Activated CD8-positive, alpha-beta T cell treated with anti-CD3 and anti-CD28 coated beads for 36 hours (primary cell): ENCODE data around the gene GBF1. TPM values are rescaled to one million over a fixed set of nuclear protein-coding genes. Genes with fewer than 3 reads are reported as not detected.
"Not testable (repeated sequence)": the region's sequence is repeated elsewhere in the genome, so short reads cannot be mapped to it uniquely, and the experiment has no call there.

Experiments used
- ATAC-seq: fragments of 200-7000 bp; cut with Tn5 transposase; one replicate; pipeline ENCODE4 v1.10.0; 2021; ENCODE audit warnings: mild to moderate bottlenecking, moderate library complexity
- CTCF ChIA-PET: fragments of 350-600 bp; sonication (Branson Sonifier 250); formaldehyde crosslinking; loops from one replicate; lab custom pipeline; 2021; ENCODE audit warnings: antibody characterized with exemption; lab: Charles Lee
- POLR2A ChIA-PET: fragments of 350-600 bp; sonication (Branson Sonifier 250); formaldehyde crosslinking; loops from one replicate; lab custom pipeline; 2021; ENCODE audit warnings: antibody characterized with exemption; lab: Charles Lee
- DNase-seq: peaks from one replicate; pipeline ENCODE4 v3.0.0-alpha.2; 2020
- H3K27ac Mint-ChIP-seq: one replicate; pipeline ENCODE4 v1.8.0; 2021; ENCODE audit warnings: mild to moderate bottlenecking, mixed read lengths
- H3K27me3 Mint-ChIP-seq: one replicate; pipeline ENCODE4 v1.8.0; 2021; ENCODE audit warnings: mixed read lengths
- H3K36me3 Mint-ChIP-seq: one replicate; pipeline ENCODE4 v1.8.0; 2021; ENCODE audit warnings: low read depth, mixed read lengths
- H3K4me1 Mint-ChIP-seq: one replicate; pipeline ENCODE4 v1.8.0; 2021; ENCODE audit warnings: low read depth, mixed read lengths
- H3K4me3 Mint-ChIP-seq: one replicate; pipeline ENCODE4 v1.8.0; 2021; ENCODE audit warnings: mild to moderate bottlenecking, moderate library complexity, mixed read lengths
- H3K9me3 Mint-ChIP-seq: one replicate; pipeline ENCODE4 v1.8.0; 2021; ENCODE audit warnings: mixed read lengths
- intact Hi-C: fragments of 100-400 bp; cut with micrococcal nuclease; formaldehyde crosslinking; loops from one replicate; pipeline ENCODE4 v1.10.0; 2022
- total RNA-seq, 2 experiments: library from RNA; stranded (reverse); gene quantifications; one replicate each; pipeline ENCODE4 v1.2.3, GENCODE V29; 2021
- TF ChIP-seq, protein P1 (sequence below): fragments of 200-600 bp; IDR thresholded peaks from one replicate; pipeline ENCODE4 v1.8.0; 2022; ENCODE audit warnings: antibody characterized with exemption, mild to moderate bottlenecking

Gene GBF1
- total RNA-seq, 2 experiments from 2014 or later: 25.4 to 28.2 TPM

DNA sequence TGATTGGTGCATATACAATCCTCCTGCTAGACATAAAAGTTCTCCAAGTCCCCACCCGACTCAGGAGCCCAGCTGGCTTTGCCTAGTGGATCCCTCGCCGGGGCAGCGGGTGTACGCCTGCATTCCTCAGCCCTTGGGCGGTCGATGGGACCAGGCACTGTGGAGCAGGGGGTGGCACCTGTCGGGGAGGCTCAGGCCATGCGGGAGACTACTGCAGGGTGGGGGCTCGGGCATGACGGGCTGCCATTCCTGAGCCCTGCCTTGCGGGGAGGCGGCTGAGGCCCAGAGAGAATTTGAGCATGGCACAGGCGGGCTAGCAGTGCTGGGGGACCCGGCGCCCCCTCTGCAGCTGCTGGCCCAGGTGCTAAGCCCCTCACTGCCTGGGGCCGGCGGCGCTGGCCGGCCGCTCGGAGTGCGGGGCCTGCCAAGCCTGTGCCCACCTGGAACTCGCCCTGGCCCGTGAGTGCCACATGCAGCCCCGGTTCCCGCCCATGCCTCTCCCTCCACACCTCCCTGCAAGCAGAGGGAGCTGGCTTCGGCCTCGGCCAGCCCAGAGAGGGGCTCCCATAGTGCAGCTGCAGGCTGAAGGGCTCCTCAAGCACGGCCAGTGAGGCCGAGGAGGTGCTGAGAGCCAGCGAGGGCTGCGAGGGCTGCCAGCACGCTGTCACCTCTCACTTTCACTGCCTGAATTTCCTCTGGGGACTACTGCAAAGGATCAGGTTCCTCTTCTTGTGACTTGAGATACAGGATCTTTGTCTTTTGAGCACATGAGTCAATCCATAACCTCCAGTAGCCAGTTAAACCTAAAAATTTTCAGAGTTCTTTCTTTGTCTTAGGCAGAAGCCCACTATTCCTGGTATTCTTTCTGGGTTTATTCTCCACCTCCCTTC is 44.3 kb upstream of the GBF1 start:
- peaks cover 3% of the 10 kb centered on the region for H3K27me3 Mint-ChIP-seq
- H3K4me1 Mint-ChIP-seq: peaks cover 10% of the 10 kb centered on the region
- ChIA-PET CTCF (interaction anchor here (0.9 to 2.7 kb wide), 3 partner anchors 8 to 151 kb away, joined by 3 to 9 read pairs (median 7); no protein-coding TSS in a partner anchor), POLR2A (no interaction called here)
- ATAC-seq: no peak
- H3K9me3 Mint-ChIP-seq: peaks cover 9% of the 10 kb centered on the region
- DNase-seq: no peak
- H3K36me3 Mint-ChIP-seq: no peaks in the 10 kb centered on the region
- intact Hi-C loops: no loop called here
- TF ChIP-seq, protein P1, sequence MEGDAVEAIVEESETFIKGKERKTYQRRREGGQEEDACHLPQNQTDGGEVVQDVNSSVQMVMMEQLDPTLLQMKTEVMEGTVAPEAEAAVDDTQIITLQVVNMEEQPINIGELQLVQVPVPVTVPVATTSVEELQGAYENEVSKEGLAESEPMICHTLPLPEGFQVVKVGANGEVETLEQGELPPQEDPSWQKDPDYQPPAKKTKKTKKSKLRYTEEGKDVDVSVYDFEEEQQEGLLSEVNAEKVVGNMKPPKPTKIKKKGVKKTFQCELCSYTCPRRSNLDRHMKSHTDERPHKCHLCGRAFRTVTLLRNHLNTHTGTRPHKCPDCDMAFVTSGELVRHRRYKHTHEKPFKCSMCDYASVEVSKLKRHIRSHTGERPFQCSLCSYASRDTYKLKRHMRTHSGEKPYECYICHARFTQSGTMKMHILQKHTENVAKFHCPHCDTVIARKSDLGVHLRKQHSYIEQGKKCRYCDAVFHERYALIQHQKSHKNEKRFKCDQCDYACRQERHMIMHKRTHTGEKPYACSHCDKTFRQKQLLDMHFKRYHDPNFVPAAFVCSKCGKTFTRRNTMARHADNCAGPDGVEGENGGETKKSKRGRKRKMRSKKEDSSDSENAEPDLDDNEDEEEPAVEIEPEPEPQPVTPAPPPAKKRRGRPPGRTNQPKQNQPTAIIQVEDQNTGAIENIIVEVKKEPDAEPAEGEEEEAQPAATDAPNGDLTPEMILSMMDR: no peak
- no peak overlapping the region for H3K27ac Mint-ChIP-seq
- no peak overlapping the region for H3K4me3 Mint-ChIP-seq

DNA sequence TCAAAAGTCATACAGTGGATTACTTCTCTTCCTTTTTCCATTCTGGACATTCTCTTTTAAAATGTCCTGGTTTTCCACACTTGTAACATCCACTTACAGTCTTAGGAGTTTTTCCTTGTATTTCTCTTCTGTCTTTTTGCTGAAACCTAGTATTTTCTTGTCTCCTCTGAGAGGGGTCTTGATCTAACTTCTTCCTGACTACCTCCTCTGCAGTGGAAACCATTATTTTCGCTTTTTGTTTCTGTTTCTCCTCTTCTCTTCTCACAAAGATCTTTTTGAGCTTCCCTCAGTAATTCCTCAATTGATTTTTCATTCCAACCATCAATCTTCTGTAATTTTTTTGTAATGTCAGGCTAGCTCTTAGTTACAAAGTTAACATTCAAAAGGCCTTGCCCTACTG is 42.9 kb upstream of the GBF1 start:
- H3K4me3 Mint-ChIP-seq: no peak overlapping the region
- peaks cover 9% of the 10 kb centered on the region for H3K9me3 Mint-ChIP-seq
- ChIA-PET CTCF (interaction anchor here (0.6 kb wide), 1 partner anchor 303 kb away, joined by 4 read pairs; no protein-coding TSS in a partner anchor), POLR2A (no interaction called here)
- H3K27me3 Mint-ChIP-seq: peaks cover 3% of the 10 kb centered on the region
- ATAC-seq (no peak), DNase-seq (no peak)
- peak overlapping the region; percentile 2 for H3K27ac Mint-ChIP-seq
- TF ChIP-seq, protein P1: no peak
- no peaks in the 10 kb centered on the region for H3K36me3 Mint-ChIP-seq
- intact Hi-C loops: no loop called here
- H3K4me1 Mint-ChIP-seq: peaks cover 5% of the 10 kb centered on the region

DNA sequence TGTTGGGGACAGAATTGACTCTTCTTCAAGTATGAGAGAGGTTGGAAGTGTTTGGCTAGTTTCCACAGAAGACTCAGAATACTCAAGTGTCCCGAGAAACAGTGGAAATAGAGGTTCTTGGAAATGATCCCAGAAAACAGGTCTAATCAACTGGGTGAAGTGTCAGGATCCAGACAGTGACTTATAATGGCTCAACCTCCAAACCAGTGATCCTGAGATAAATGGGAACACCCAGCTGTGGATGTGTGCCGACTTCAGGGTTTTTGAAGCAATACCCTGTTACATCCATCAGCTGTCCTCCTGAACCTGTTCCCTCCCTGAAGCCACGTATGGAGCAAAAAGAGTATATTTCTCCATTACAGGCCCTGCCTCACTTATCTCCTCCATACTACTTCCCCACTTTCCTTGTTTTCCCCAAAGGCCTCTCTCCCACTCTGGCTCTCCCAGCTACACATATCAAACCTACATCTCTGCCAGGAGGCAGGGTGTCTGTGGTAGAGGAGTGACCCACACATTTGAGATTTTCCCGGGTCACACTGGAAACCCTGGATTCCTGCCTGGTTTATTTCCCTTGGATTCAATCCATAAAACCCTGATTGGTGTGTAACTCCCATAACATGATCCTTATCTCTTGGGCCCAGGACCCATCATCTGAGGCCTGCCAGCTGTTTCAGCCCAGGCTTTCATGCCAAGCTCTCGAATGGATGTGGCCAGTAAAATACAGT is 36.9 kb upstream of the GBF1 start:
- Mint-ChIP-seq H3K27me3 (no peaks in the 10 kb centered on the region), H3K4me1 (no peaks in the 10 kb centered on the region), H3K9me3 (peaks cover 9% of the 10 kb centered on the region), H3K36me3 (no peaks in the 10 kb centered on the region), H3K4me3 (no peak overlapping the region), H3K27ac (no peak overlapping the region)
- ATAC-seq (no peak), DNase-seq (no peak)
- CTCF ChIA-PET: interaction anchor here (0.7 to 2.6 kb wide), 4 partner anchors 8 to 22 kb away, joined by 3 to 14 read pairs (median 4); no protein-coding TSS in a partner anchor
- POLR2A ChIA-PET: interaction anchor here (1.0 kb wide), 1 partner anchor 43 kb away, joined by 3 read pairs; no protein-coding TSS in a partner anchor
- TF ChIP-seq, protein P1: no peak
- intact Hi-C loops: no loop called here

DNA sequence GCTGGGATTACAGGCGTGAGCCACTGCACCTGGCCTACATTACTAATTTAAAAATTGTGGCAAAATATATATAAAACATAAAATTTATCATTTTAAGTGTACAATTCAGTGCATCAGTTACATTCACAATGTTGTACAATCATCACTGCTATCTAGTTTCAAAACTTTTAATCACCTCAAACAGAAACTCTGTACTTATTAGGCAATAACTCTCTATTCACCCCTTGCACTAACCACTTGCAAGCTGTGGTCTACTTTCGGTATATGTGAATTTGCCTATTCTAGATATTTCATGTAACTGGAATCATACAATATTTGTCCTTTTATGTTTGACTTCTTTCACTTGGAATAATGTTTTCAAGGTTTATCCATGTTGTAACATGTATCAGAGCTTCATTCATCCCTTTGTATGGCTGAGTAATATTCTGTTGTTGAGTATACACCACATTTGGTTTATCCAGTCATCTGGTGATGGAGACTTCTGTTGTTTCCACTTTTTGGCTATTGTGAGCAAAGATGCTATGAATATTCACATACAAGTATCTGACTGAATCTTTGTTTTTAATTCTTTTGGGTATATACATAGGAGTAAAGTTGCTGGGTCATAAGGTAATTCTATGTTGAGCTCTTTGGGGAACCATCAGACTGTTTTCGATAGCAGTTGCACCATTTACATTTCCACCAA is 33.6 kb upstream of the GBF1 start:
- ATAC-seq (no peak), DNase-seq (no peak)
- POLR2A ChIA-PET: interaction anchor here (0.6 to 1.1 kb wide), 3 partner anchors 50 to 127 kb away, joined by 3 read pairs; no protein-coding TSS in a partner anchor
- H3K4me3 Mint-ChIP-seq: no peak overlapping the region
- intact Hi-C loops: no loop called here
- H3K27ac Mint-ChIP-seq: no peak overlapping the region
- CTCF ChIA-PET: interaction anchor here (0.8 to 3.0 kb wide), 5 partner anchors 18 to 141 kb away, joined by 3 to 10 read pairs (median 3); no protein-coding TSS in a partner anchor
- H3K4me1 Mint-ChIP-seq: no peaks in the 10 kb centered on the region
- TF ChIP-seq, protein P1: no peak
- H3K36me3 Mint-ChIP-seq: no peaks in the 10 kb centered on the region
- H3K27me3 Mint-ChIP-seq: peaks cover 4% of the 10 kb centered on the region
- peaks cover 2% of the 10 kb centered on the region for H3K9me3 Mint-ChIP-seq

DNA sequence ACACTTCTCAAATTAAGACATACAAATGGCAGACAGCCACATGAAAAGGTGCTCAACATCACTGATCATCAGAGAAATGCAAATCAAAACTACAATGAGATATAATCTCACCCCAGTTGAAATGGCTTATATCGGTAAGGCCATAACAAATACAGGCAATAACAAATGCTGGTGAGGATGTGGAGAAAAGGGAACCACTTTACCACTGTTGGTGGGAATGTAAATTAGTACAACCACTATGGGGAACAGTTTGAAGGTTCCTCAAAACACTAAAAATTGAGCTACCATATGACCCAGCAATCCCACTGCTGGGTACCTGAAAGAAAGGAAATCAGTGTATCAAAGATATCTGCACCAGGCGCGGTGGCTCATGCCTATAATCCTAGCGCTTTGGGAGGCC is 31.7 kb upstream of the GBF1 start:
- H3K4me3 Mint-ChIP-seq, ATAC-seq, H3K4me1 Mint-ChIP-seq, POLR2A ChIA-PET, intact Hi-C loops, H3K36me3 Mint-ChIP-seq, H3K27me3 Mint-ChIP-seq, H3K27ac Mint-ChIP-seq, H3K9me3 Mint-ChIP-seq, DNase-seq: not testable (repeated sequence)
- CTCF ChIA-PET: interaction anchor here (3.0 kb wide), 1 partner anchor 16 kb away, joined by 10 read pairs; no protein-coding TSS in a partner anchor
